Measurements from ENCODE around the gene LPAR3.
"Not testable (repeated sequence)": the region's sequence is repeated elsewhere in the genome, so short reads cannot be mapped to it uniquely, and the experiment has no call there.

Gene LPAR3, protein sequence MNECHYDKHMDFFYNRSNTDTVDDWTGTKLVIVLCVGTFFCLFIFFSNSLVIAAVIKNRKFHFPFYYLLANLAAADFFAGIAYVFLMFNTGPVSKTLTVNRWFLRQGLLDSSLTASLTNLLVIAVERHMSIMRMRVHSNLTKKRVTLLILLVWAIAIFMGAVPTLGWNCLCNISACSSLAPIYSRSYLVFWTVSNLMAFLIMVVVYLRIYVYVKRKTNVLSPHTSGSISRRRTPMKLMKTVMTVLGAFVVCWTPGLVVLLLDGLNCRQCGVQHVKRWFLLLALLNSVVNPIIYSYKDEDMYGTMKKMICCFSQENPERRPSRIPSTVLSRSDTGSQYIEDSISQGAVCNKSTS

DNA sequence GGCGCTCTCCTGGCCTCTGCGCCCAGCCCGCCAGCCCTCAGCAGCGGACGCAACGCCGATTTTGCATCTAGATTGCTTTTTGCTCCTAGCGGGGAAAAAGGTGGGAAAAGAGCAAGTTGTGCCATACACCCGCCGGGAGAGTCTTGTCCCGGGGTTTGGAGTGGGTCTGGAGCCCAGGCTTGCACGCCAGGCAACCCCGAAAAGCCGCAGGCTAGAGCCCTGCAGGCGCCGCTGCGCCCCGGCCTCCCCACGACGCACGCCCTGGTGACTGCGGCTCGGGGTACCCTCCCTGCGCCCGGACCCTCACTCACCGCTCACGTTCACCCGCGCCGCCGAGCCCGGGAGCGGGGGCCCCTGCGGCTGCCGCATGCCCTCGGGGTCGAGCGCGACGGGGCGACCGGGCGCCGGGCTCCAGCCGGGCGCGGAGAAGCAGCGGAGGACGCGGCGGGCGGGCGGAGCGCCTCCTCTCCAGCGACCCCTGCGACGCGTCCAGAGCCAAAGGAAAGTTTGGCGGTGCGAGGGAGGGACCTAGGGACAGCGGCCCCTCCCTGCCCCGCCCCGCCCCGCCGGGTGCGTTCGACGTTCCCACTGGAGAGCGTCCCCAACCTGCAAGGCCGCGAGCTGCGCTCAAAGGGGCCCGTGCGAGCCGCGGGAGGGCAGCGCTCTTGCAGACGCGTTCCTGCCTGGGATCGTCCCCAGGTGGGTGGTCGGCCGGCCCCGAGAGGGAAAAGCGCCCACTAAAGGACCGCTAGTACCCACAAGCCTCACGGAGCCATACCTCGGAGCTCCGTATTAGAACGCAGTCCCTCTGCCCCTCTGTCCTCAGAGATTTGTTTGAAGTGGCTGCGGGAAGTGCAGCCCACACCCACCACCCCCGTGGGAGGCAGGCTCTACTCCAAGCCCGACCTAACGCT is at the start of gene LPAR3:
LPAR3 (minus strand) TSS at position 502 of the 914 bp plus-strand sequence. CDS start 27,086 bp downstream, outside the sequence.
- DNase-seq (ENCODE audit: low spot score), result peak; percentile 76

DNA sequence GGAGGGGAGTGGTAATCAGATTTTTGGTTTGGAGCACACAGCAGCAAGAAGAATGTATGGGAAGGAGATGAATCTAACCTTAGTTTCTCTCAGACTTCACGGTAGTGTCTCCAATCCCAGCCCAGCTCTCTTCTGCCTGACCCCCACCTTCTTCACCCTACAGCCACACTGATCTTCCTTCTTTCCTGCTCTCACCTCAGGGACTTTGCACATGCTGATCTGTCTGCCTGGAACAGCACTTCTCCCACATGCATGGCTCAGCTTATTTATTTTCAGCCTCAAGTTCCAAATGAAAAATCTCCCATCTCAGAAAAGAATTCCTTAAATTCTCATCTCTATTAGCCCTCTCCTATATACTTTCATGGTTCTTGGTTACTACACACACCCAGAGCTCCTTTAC is 48.8 kb upstream of the LPAR3 start:
- no peak for DNase-seq (ENCODE audit: low spot score)

DNA sequence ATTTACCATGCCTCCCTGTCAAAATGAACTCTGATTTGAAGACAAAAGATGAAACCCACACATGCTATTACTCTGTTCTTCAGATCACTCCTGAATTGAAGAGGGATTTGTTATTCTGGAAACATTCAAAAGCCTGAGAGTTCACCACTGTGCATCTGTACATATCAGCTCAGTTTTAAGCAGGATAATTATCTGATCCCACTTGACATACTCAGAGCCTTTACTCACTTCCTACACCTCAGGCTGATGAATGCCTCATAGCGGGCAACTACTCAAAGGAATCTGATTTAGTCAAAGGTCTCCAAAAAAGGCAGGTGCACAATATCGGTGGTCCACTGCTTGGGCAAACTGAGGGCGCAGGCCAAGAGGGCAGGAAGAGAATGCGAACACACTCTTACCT is 47.5 kb upstream of the LPAR3 start:
- DNase-seq (ENCODE audit: low spot score), result no peak

DNA sequence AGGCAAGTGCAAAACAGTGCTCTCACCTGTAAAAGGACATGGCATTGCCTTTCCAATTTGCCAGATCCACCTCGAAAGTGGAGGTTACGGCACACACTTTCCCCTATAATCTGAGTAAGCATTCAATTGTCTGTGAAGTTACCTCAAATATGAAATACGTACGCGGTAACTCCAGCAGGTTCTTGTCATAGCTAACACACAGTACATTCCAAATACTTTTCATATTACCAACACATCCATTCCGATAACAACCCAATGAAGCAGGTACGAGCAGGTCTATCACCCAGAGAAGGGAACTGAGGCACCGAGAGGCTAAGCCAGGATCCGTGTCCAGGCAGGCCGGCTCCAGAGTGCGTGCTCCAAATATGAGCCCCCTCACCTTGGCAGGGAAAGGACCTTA is 46.8 kb upstream of the LPAR3 start:
- DNase-seq (ENCODE audit: low spot score), result no peak

DNA sequence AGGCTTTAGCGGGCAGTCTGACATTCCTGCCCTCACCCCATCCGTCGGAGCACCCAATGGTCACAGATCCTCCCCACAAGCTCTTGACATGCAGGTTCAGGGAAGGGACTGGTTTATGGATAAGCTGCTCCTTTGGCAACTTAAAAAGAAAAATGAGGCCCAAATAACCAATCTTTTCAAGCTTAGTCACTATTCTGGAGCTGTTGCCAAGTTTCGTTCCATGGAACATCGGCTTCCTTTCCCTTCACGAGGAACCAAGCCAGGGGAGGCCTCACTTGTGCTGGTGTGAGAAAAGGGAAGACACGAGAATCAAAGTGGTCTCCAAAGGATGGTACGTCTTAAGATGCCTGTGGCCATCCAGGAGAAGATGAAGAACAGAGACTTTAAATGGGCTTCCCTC is 46.1 kb upstream of the LPAR3 start:
- no peak for DNase-seq (ENCODE audit: low spot score)

DNA sequence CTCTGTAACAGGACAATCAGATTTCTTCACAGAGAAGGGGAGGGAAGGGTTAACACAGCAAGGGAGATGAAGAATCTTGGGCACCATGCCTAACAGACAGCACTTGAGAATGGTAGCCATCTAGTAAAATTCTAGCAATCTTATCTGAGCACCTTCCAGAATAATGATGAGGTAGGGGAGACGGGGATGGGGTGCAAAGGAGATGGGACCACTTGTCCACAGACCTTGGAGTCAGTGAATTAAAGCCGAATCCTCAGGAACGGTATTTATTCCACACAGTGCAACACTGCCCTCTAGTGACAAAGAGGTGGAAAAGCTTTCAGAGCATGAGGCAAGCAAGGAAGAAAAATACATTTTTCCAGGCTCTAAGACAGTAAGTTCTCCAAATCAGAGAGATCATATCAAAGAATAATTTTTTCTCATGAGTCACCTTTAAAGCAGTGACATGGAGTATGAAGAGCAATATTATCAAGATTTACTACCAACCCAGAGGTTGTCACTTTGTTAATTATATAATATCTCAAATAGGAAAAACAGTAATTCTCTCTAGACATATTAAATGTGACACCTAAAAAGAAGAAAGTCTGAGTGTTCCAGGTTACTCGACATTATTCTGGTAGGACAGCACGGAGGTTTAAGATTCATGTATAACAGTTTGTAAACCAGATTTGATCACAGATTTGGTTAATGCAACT is 43.3 kb upstream of the LPAR3 start:
- DNase-seq (ENCODE audit: low spot score), result peak; percentile 39

DNA sequence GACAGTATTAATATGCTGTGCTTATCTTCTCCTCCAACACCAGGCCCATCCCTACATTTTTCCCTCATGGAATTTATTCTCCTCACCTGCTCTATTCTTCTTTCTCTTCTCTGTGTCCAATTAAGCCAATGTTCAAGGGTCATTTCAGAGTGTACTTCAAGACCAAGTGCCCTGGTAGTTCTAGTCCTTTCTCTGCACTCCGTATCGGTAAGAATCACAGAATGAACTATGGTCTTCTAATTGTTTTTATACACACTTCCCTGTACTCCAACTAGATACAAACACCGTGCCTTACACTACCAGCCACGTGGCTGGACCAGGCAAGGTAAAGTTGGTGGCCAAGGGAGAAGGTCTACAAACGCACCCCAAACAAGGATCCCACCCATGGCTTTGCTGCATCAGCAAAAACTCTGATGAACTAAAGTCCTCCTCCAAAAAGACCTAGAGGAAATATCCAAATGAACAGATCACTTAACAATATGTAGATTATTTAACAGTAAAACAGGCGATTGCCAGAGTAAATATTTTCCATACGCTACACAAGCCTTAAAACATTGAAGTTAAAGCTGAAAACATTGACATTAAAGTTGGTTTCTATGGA is 40.1 kb upstream of the LPAR3 start:
- no peak for DNase-seq (ENCODE audit: low spot score)

DNA sequence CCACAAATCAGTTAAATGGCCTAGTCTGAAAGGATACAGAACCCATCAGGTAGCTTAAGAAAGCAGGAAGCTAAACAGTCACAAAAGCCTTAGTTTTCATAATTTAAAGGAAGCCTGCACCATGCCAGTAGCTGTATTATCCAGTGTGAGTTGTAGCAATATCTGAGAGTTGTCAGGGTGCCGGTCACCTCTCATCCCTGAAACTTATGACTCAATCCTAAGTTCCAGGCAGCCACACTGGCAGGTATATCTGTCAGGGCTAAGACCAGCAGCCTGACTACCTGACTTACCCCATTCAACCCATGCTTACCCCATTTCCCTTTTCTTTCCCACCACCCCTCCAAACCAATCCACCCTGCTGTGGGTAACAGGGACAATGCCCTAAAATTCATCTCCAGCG is 37.8 kb upstream of the LPAR3 start:
- DNase-seq (ENCODE audit: low spot score), result no peak

DNA sequence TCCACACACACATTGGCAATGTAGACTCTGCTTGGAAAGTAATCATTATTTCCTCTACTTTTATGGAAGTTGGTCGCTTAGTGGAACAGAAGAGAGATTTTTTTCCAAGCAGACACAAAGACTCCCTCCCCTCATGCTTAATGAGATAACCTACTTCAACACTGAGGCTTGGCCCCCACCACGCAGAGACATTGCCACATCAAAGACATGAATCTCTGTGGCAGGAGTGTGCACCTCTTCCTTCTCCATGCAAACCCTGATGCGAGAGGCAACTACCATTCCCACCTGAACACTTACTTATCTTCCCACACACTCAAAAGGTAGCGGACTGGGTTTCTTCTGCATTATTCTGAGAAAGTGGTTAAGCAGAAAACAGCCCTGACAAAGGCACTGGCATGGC is 37.3 kb upstream of the LPAR3 start:
- no peak for DNase-seq (ENCODE audit: low spot score)

DNA sequence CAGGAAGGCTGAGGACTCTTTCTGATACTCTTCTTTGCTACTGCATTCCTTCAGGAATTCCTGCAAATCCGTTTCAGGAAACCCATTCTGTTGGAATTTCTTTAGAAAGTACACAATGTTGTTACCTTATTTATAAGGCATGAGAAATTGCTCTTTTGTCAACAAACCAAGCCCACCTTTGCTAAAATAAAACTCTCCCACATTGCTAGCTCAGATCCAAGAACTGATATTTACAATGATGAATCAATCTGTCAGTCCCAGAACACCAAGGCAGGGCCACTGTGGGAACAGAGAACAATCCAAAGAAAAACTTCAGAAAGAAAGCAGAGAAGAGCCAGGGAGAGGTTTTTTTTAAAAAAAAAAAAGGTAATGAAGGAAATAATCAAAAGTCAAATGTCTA is 36.6 kb upstream of the LPAR3 start:
- no peak for DNase-seq (ENCODE audit: low spot score)

DNA sequence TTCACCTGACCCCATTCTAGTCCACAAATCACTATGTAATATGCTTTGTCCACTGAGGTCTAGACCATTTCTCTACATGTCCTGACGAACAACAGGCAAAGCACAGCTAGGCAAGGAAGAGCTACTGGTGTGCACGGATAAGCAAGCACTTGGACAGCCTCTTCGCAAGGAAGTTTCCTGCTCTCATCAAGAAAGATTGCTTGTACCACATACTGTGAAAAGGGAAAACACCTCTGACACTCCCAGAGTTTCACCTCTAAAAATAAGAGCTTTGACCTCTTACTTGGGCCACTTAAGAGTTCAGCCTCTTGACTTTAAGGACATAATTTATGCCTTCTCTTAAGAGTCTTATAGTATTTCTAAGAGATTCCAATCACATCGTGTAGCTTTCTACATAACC is 36.0 kb upstream of the LPAR3 start:
- DNase-seq (ENCODE audit: low spot score), result no peak

DNA sequence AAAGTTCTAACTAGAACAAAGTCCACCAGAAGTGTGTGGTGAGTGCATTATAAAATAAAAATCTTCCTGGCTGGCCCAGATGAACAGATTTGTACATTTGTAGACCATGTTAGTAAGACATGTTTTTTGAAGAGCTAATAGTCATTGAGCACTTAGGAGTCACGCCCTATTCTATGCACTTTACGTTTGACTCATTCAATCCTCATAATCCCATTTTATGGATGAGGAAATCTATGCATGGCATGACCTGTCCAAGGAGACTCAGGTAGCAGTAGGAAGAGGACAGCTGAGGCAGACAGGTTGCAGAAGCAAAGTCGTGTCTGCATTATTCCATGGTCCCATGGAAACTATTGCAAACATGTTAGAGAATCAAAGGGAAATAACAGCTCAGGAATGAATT is 30.3 kb upstream of the LPAR3 start:
- DNase-seq (ENCODE audit: low spot score), result no peak

DNA sequence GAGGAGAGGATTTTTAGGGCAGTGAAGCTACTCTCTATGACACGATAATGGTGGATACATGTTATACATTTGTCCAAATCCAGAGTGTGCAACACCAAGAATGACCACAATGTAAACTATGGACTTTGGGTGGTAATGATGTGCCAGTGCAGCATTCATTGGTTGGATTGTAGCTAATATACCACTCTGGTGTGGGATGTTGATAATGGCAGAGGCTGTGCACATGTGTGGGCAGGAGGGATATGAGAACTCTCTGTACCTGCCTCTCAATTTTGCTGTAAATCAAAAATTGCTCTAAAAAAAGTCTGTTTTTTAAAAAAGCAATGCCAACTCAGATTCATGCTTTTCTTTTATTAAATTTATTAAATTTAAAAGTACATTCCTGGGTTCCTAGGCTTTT is 27.2 kb upstream of the LPAR3 start:
- DNase-seq (ENCODE audit: low spot score), result no peak

DNA sequence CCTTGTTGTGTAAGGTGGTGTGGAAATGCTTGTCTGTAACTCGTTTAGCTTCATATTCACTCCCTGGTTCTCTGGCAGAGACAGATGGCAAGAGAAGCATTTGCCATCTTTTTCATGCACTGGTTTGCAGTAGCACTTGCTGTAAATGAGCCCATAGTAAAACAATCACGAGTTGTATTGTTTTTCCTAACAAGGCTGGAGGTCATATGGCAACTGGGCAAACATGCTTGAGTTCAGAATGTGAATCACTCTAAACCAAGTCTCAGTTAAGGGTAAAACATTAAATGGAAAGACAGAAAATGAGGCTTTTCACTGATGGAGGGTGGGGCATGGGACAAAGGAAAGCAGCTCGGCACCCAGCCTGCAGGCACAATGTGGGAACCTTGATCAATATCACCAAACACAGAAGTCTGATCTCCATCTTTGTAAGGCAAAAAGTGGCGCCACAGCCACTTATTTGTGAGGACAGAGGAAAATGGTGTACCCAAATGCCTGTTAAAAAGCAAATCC is 26.5 kb upstream of the LPAR3 start:
- no peak for DNase-seq (ENCODE audit: low spot score)

DNA sequence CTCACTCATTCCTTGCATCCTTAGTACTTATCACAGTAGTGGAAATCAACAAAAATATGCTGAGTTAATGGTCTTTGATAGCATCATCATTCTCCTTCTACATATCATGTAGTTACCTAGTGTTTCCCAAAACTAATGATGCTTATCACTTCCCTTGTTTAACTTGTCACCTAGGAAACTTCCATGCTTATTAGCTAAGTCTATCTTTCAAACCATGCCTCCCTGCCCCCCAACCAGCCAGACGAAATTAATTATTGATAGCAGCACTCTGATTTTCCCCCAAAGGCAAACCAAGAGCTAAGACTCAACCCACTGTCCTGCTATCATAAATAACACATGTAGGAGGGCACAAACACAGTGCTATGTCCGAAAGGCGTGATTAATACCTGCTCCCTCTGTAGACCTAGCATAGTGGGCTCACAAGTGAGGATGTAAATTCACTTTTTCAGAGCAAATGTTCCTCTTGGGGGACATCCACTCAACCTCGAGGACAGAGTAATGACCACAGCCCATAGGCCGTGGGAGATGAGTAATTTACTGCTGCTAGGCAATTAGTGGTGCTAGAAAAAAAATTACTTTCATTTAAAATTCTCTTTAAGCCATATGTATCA is 25.8 kb upstream of the LPAR3 start:
- DNase-seq (ENCODE audit: low spot score), result no peak

DNA sequence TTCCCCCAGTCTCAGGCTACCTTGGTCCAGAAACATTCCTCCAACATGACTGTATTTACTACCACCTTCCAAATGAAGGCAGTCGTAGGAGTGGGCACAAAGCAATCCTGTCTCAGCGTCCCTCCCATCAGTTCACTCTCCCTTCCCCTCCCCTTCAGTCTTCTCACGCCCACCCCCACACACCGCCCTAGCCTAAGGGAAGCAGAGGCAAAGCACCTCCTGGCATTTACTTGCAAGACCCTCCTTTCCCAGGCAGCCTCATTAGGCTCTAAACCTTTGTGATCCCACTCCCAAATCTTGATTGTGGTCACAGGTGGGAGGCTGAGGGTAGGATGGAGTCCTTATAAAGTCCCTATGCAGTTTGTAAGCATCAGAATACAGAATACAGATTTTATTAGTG is 23.9 kb upstream of the LPAR3 start:
- DNase-seq (ENCODE audit: low spot score), result no peak

DNA sequence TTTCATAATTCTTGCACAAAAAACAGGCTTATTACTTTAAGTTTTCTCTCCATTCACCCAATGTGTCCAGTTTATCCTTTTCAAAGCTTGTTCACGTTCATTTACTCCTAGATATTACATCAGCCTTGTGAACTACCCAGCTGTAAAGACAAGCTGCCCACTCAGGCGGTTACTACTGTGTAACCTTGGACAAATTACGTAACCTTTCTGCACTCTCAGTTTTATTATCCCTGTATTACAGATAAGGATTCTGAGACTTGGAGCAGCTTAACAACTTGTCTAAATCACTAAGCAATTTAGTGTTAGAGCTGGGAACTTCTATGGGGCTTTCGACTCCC is 20.5 kb upstream of the LPAR3 start:
- DNase-seq (ENCODE audit: low spot score), result peak; percentile 62

DNA sequence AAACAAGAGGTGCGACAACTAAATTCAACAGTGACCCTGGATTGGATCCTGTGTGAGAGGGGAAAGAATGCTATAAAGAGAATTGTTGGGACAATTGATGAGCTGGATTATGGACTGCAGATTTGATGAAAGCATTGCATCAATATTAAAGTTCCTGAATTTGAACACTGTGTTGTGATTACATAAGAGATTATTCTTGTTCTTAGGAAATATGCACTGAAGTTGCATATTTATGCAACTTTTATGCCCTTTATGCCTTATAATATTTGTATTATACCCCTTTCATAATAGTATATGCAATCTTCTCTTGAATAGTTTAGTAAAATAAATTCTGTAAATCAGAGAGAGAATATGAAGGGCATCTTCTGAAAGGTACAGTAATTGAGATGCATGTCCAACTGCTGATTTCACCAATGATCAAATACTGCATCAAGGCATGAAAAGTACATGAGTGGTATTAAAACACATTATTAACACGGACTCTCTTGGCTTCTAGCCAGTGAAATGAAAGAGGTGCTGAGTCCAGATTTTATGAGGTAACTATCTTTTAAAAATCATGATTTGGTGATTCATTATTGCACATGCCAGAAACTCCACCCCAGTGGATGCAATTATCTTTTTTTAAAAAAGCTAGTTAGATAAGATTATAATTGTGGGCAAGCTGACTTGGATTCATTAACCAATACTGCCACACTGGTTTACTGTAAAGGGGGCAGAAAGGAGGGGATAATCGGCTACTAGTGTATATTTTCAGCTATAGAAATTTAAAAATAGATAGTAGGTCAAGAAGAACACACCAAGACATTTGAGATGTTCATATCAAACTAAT is 19.9 kb upstream of the LPAR3 start:
- DNase-seq (ENCODE audit: low spot score), result no peak

DNA sequence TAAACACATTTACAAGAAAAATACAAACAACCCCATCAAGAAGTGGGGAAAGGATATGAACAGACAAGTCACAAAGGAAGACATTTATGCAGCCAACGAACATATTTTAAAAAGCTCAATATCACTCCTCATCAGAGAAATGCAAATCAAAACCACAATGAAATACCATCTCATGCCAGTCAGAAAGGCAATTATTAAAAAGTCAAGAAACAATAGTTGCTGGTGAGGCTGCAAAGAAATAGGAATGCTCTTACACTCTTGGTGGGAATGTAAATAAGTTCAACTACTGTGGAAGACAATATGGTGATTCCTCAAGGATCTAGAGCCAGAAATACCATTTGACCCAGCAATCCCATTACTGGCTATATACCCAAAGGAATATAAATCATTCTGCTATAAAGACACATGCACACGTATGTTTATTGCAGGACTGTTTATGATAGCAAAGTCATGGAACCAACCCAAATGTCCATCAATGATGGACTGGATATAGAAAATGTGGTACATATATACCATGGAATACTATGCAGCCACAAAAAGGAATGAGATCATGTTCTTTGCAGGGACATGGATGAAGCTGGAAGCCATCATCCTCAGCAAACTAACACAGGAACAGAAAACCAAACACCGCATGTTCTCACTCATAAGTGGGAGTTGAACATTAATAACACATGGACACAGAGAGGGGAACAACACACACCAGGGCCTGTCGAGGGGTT is 15.9 kb upstream of the LPAR3 start:
- not testable (repeated sequence) for DNase-seq (ENCODE audit: low spot score)

Data from HuH-7 (cell line).